H1 (cell line): ENCODE data around the gene SLC24A3. TPM values are rescaled to one million over a fixed set of nuclear protein-coding genes. Genes with fewer than 3 reads are reported as not detected.

Experiments used
- CTCF ChIA-PET: fragments of 300-600 bp; sonication (Branson Sonifier 250); formaldehyde crosslinking; loops from one replicate; lab custom pipeline; 2021; ENCODE audit not compliant: partially characterized antibody; lab: Charles Lee
- POLR2A ChIA-PET: fragments of 300-600 bp; sonication (Branson Sonifier 250); formaldehyde crosslinking; loops from one replicate; lab custom pipeline; 2021; ENCODE audit warnings: inconsistent platforms; ENCODE audit not compliant: partially characterized antibody; lab: Charles Lee
- DNase-seq, 2 experiments: peaks; one replicate each; pipeline versions ENCODE4 v3.0.0 to v3.0.0-alpha.2; 2010 to 2022; ENCODE audit warnings: low spot score in 2 of 2, low read depth in 1 of 2, mixed read lengths in 1 of 2
- FAIRE-seq: peaks from 2 replicates; lab custom pipeline; 2011; peaks lifted over from hg19 to GRCh38; lab: Jason Lieb, UNC
- H2AFZ ChIP-seq: 2 replicates; pipeline ENCODE4 v1.8.1; 2012; ENCODE audit warnings: low read length, inconsistent platforms
- H2AK5ac ChIP-seq: 2 replicates; pipeline ENCODE4 v1.6.1; 2013; ENCODE audit warnings: low read depth, low read length
- H2BK120ac ChIP-seq: replicated peaks from 2 replicates; pipeline ENCODE3; 2013; ENCODE audit warnings: low read depth, low read length, inconsistent platforms
- H2BK12ac ChIP-seq: 2 replicates; pipeline ENCODE4 v1.6.1; 2013; ENCODE audit warnings: low read depth, low read length
- H2BK15ac ChIP-seq: 2 replicates; pipeline ENCODE4 v1.6.1; 2013; ENCODE audit warnings: low read length
- H2BK20ac ChIP-seq: 2 replicates; pipeline ENCODE4 v1.6.1; 2013; ENCODE audit warnings: low read length
- H2BK5ac ChIP-seq: 2 replicates; pipeline ENCODE4 v1.6.1; 2013; ENCODE audit warnings: low read depth, low read length
- H3K14ac ChIP-seq: 2 replicates; pipeline ENCODE4 v1.6.1; 2013; ENCODE audit warnings: inconsistent platforms; ENCODE audit not compliant: insufficient read length
- H3K18ac ChIP-seq: 2 replicates; pipeline ENCODE4 v1.6.1; 2013; ENCODE audit warnings: low read length; ENCODE audit errors: extremely low read depth
- H3K23ac ChIP-seq: 2 replicates; pipeline ENCODE4 v1.6.1; 2013; ENCODE audit warnings: inconsistent platforms; ENCODE audit not compliant: insufficient read length
- H3K23me2 ChIP-seq: 2 replicates; pipeline ENCODE4 v1.6.1; 2013; ENCODE audit warnings: low read depth, low read length
- H3K27ac ChIP-seq: 2 replicates; pipeline ENCODE4 v1.6.1; 2011; ENCODE audit warnings: low read depth, low read length, inconsistent platforms
- H3K27me3 ChIP-seq, 4 experiments: replicated peaks in 1 of 4; 1 replicate in 1 of 4; 2 replicates in 3 of 4; pipeline versions ENCODE4 v1.6.1 to v1.8.1; 2011 to 2013; ENCODE audit warnings: low read length in 3 of 4, mild to moderate bottlenecking in 3 of 4, inconsistent platforms in 2 of 4, mixed read lengths in 2 of 4, moderate library complexity in 1 of 4; ENCODE audit not compliant: control insufficient read depth in 3 of 4, insufficient read depth in 3 of 4; ENCODE audit errors: extremely low read depth in 1 of 4
- H3K36me3 ChIP-seq, 4 experiments: 2 replicates each; pipeline versions ENCODE4 v1.6.1 to v1.8.1; 2011 to 2013; ENCODE audit warnings: mild to moderate bottlenecking in 4 of 4, low read length in 3 of 4, moderate library complexity in 2 of 4, control low read depth in 1 of 4, inconsistent platforms in 1 of 4; ENCODE audit not compliant: insufficient read depth in 4 of 4, control insufficient read depth in 2 of 4
- H3K4ac ChIP-seq: replicated peaks from 2 replicates; pipeline ENCODE3; 2013; ENCODE audit warnings: low read length, low read depth, mixed read lengths, inconsistent platforms; ENCODE audit not compliant: insufficient read length
- H3K4me1 ChIP-seq, 4 experiments: replicated peaks in 1 of 4; 1 replicate in 1 of 4; 2 replicates in 3 of 4; pipeline versions ENCODE4 v1.6.1 to v1.8.1; 2011 to 2013; ENCODE audit warnings: low read length in 3 of 4, inconsistent platforms in 2 of 4, mixed read lengths in 1 of 4; ENCODE audit not compliant: insufficient read depth in 4 of 4, control insufficient read depth in 3 of 4
- H3K4me2 ChIP-seq, 2 experiments: 2 replicates each; pipeline versions ENCODE4 v1.6.1 to v1.8.1; 2011 to 2013; ENCODE audit warnings: low read depth in 2 of 2, low read length in 2 of 2, control low read depth in 1 of 2, inconsistent platforms in 1 of 2, mild to moderate bottlenecking in 1 of 2; ENCODE audit not compliant: insufficient read depth in 1 of 2
- H3K4me3 ChIP-seq, 4 experiments: fragments of 200-600, 300-600 bp in 1 of 4; sonication (generic), shearing (Covaris generic), sonication (Bioruptor Twin) in 1 of 4; 2 replicates each; pipeline versions ENCODE4 v1.5.1 to v1.8.1; 2011 to 2016; ENCODE audit warnings: low read length in 4 of 4, low read depth in 3 of 4, control low read depth in 2 of 4, inconsistent platforms in 2 of 4, mild to moderate bottlenecking in 2 of 4, mixed read lengths in 1 of 4, moderate library complexity in 1 of 4; ENCODE audit not compliant: insufficient read depth in 2 of 4; ENCODE audit errors: extremely low read depth in 1 of 4
- H3K56ac ChIP-seq: replicated peaks from 2 replicates; pipeline ENCODE3; 2013; ENCODE audit warnings: low read depth, mild to moderate bottlenecking, mixed read lengths, low read length, inconsistent platforms; ENCODE audit not compliant: insufficient read length
- H3K79me1 ChIP-seq: 2 replicates; pipeline ENCODE4 v1.6.1; 2013; ENCODE audit warnings: low read depth, low read length, control low read depth
- H3K79me2 ChIP-seq, 2 experiments: 2 replicates each; pipeline versions ENCODE4 v1.6.1 to v1.8.1; 2012 to 2013; ENCODE audit warnings: low read length in 2 of 2, mild to moderate bottlenecking in 2 of 2, inconsistent platforms in 1 of 2; ENCODE audit not compliant: insufficient read depth in 2 of 2, control insufficient read depth in 1 of 2
- H3K9ac ChIP-seq, 4 experiments: replicated peaks in 1 of 4; 1 replicate in 1 of 4; 2 replicates in 3 of 4; pipeline versions ENCODE4 v1.6.1 to v1.8.1; 2011 to 2013; ENCODE audit warnings: low read depth in 3 of 4, low read length in 3 of 4, control low read depth in 2 of 4, mild to moderate bottlenecking in 2 of 4, moderate library complexity in 2 of 4, inconsistent platforms in 1 of 4; ENCODE audit errors: extremely low read depth in 1 of 4
- H3K9me3 ChIP-seq, 2 experiments: 2 replicates each; pipeline versions ENCODE4 v1.6.1 to v1.8.1; 2012 to 2013; ENCODE audit warnings: mild to moderate bottlenecking in 2 of 2, moderate library complexity in 2 of 2, control low read depth in 1 of 2, inconsistent platforms in 1 of 2, low read depth in 1 of 2, low read length in 1 of 2, mixed read lengths in 1 of 2; ENCODE audit not compliant: insufficient read depth in 2 of 2
- H4K20me1 ChIP-seq, 2 experiments: replicated peaks in 1 of 2; 2 replicates each; pipeline versions ENCODE3 to v1.8.1; 2011 to 2013; ENCODE audit warnings: inconsistent platforms in 2 of 2, low read length in 2 of 2, mild to moderate bottlenecking in 1 of 2; ENCODE audit not compliant: insufficient read depth in 2 of 2, control insufficient read depth in 1 of 2
- H4K5ac ChIP-seq: 2 replicates; pipeline ENCODE4 v1.6.1; 2013; ENCODE audit warnings: low read length, low read depth, mixed read lengths, inconsistent platforms; ENCODE audit not compliant: insufficient read length
- H4K8ac ChIP-seq: 2 replicates; pipeline ENCODE4 v1.8.0; 2013; ENCODE audit warnings: mild to moderate bottlenecking, moderate library complexity, low read length, inconsistent platforms; ENCODE audit not compliant: insufficient read depth; ENCODE audit errors: extremely low read depth
- H4K91ac ChIP-seq: replicated peaks from 2 replicates; pipeline ENCODE3; 2013; ENCODE audit warnings: low read length, mixed read lengths, inconsistent platforms; ENCODE audit not compliant: insufficient read length
- FOSL1 ChIP-seq: IDR thresholded peaks from 2 replicates; pipeline ENCODE4 v1.6.1; 2011; ENCODE audit warnings: mild to moderate bottlenecking, low read depth, low read length, moderate library complexity; ENCODE audit not compliant: insufficient read depth
- POLR2A ChIP-seq, 2 experiments: IDR thresholded peaks; 1 replicate in 1 of 2; 2 replicates in 1 of 2; pipeline ENCODE4 v1.6.1; 2011; ENCODE audit warnings: low read depth in 2 of 2, low read length in 2 of 2, mild to moderate bottlenecking in 2 of 2; ENCODE audit errors: control extremely low read depth in 1 of 2
- WGBS, 2 experiments: shearing (Covaris generic) in 1 of 2; methylation state at CpG; one replicate each; pipeline versions ENCODE4 v1.1.6 to v1.1.7; 2013 to 2015; ENCODE audit warnings: low lambda C conversion rate in 2 of 2, mixed read lengths in 2 of 2, inconsistent platforms in 1 of 2, low coverage in 1 of 2, missing lambda C conversion rate in 1 of 2; ENCODE audit not compliant: insufficient replicate concordance in 2 of 2, insufficient coverage in 1 of 2, insufficient read length in 1 of 2; ENCODE audit errors: extremely low coverage in 1 of 2, missing lambda C conversion rate in 1 of 2; 5-methylcytosine and 5-hydroxymethylcytosine counted together
- polyA plus RNA-seq, 7 experiments: library from polyadenylated mRNA; depleted of rRNA in 3 of 7; stranded (reverse) in 5 of 7; unstranded in 2 of 7; fragments of >200 nt in 5 of 7; fragments of 200-250 nt in 2 of 7; gene quantifications; 1 replicate in 5 of 7; 2 replicates in 1 of 7; 4 replicates in 1 of 7; pipeline versions ENCODE4 v1.2.1 to v1.2.3, GENCODE V29; 2011 to 2013; ENCODE audit warnings: missing spikeins in 2 of 7, mixed read lengths in 2 of 7
- total RNA-seq: library from RNA; stranded (reverse); fragmentation: NEBNext Ultra II Directional; extraction: Animal tissue kit (Norgen Biotek cat#: 25700); gene quantifications from 2 replicates; pipeline ENCODE4 v1.2.1, GENCODE V29; 2021

Gene SLC24A3
- total and polyA plus RNA-seq, 2 of the 8 experiments (the other 6 are each of a cell fraction or from before 2014, with no cell fraction given), result 4.5 to 6.3 TPM

GRCh38 chr20:19274412-19275015, 62.1 kb downstream of the SLC24A3 start:
- H3K23ac ChIP-seq, result no peak overlapping the region
- no peak overlapping the region for H3K9ac ChIP-seq
- no peak overlapping the region for H3K18ac ChIP-seq
- H2BK15ac ChIP-seq, result no peak overlapping the region
- H3K27me3 ChIP-seq, result no peaks in the 10 kb centered on the region
- no peaks in the 10 kb centered on the region for H3K23me2 ChIP-seq
- POLR2A ChIA-PET, result no interaction called here
- no peak overlapping the region for H4K8ac ChIP-seq
- H3K79me2 ChIP-seq, result no peaks in the 10 kb centered on the region
- H3K4ac ChIP-seq, result no peak overlapping the region
- no peaks in the 10 kb centered on the region for H3K4me1 ChIP-seq
- H3K27ac ChIP-seq, result no peak overlapping the region
- 84% methylated on average over 8 of the region's 8 CpGs; no CpG with 5 or more reads in 1 of the 2 experiments for WGBS, 2 experiments
- no peak overlapping the region for H2BK120ac ChIP-seq
- no peak overlapping the region for H2BK12ac ChIP-seq
- no peak overlapping the region for H2AK5ac ChIP-seq
- no peak overlapping the region for H2AFZ ChIP-seq
- no peak overlapping the region for H2BK5ac ChIP-seq
- no peak overlapping the region for H3K14ac ChIP-seq
- no peak overlapping the region for H3K56ac ChIP-seq
- no peaks in the 10 kb centered on the region for H4K20me1 ChIP-seq
- no peaks in the 10 kb centered on the region for H3K36me3 ChIP-seq
- TF ChIP-seq FOSL1 (no peak), POLR2A (IDR thresholded peaks at IDR 0.05; ENCODE audit: control extremely low read depth in 1 of 2, low read depth in 2 of 2, low read length in 2 of 2) (no peak)
- TF ChIP-seq, all 59 proteins: peak for 0
- Histone ChIP-seq H3K79me1 (no peaks in the 10 kb centered on the region), H3K9me3 (no peaks in the 10 kb centered on the region), H3K4me3 (no peak overlapping the region), H4K5ac (no peak overlapping the region), H4K91ac (no peak overlapping the region), H3K4me2 (no peak overlapping the region), H2BK20ac (no peak overlapping the region)
- FAIRE-seq, result no peak
- DNase-seq, result no peak
- CTCF ChIA-PET, result interaction anchor here (0.6 to 1.2 kb wide), 2 partner anchors 68 to 1893 kb away, joined by 3 to 4 read pairs; no protein-coding TSS in a partner anchor
